ENCODE measurements around the gene EXOC3L1. TPM values are rescaled to one million over a fixed set of nuclear protein-coding genes. Genes with fewer than 3 reads are reported as not detected.

Gene EXOC3L1
- polyA plus RNA-seq, 2 of the 4 experiments (the other 2 are of a cell fraction), result 0.06 TPM; not detected in 1

GRCh38 chr16:67226295-67226803, 36.4 kb upstream of the EXOC3L1 start:
- peak overlapping the region; percentile 83 for H3K4me3 ChIP-seq
- ChIA-PET CTCF (interaction anchor here (1.1 to 14.1 kb wide), 11 partner anchors 10 to 42 kb away, joined by 3 to 138 read pairs (median 5); partner anchors contain the start of genes FHOD1 and SLC9A5), POLR2A (interaction anchor here (0.7 to 3.1 kb wide), 15 partner anchors 10 to 51 kb away, joined by 3 to 30 read pairs (median 5); partner anchors contain the start of genes E2F4, FHOD1 and SLC9A5)
- ATAC-seq (peak; percentile 45 to 62; a peak in 5 of 6 replicates), FAIRE-seq (no peak), DNase-seq (ENCODE audit: low read depth in 1 of 2, low spot score in 1 of 2) (no peak)
- 36% methylated on average over 12 of the region's 12 CpGs for WGBS (ENCODE audit: missing lambda C conversion rate)
- no peaks in the 10 kb centered on the region for H3K9me3 ChIP-seq
- TF ChIP-seq POLR2A (IDR thresholded peaks at IDR 0.05; ENCODE audit: low read length) (peak; percentile 55), SREBF2 (IDR thresholded peaks at IDR 0.05) (no peak)
- H3K4me2 ChIP-seq, result peak overlapping the region; percentile 94
- H3K27ac ChIP-seq, result peak overlapping the region; percentile 89 to 95
- peaks cover 13% of the 10 kb centered on the region for H3K4me1 ChIP-seq

- ChIA-PET CTCF (interaction anchor here (1.0 to 3.4 kb wide), 4 partner anchors 22 to 290 kb away, joined by 3 to 13 read pairs (median 4); no protein-coding TSS in a partner anchor), POLR2A (no interaction called here)
- Histone ChIP-seq H3K27ac (no peak overlapping the region), H3K4me3 (no peak overlapping the region), H3K4me1 (peaks cover 13% of the 10 kb centered on the region), H3K9me3 (no peaks in the 10 kb centered on the region), H3K4me2 (no peak overlapping the region)
- DNase-seq (ENCODE audit: low read depth in 1 of 2, low spot score in 1 of 2) (no peak), ATAC-seq (no peak), FAIRE-seq (no peak)
- 60% methylated on average over 3 of the region's 3 CpGs for WGBS (ENCODE audit: missing lambda C conversion rate)
- TF ChIP-seq REST (IDR thresholded peaks at IDR 0.05) (no peak), PHF8 (IDR thresholded peaks at IDR 0.05; ENCODE audit: borderline replicate concordance, low read depth) (no peak), ATOH8 (CRISPR knock-in tag; IDR thresholded peaks at IDR 0.05; ENCODE audit: low read depth) (no peak), SMC3 (IDR thresholded peaks at IDR 0.05) (no peak), JUNB (IDR thresholded peaks at IDR 0.05) (no peak), ZFP36 (IDR thresholded peaks at IDR 0.05; ENCODE audit: borderline replicate concordance, partially characterized antibody) (no peak), ZSCAN20 (CRISPR knock-in tag; IDR thresholded peaks at IDR 0.05) (no peak), E2F6 (IDR thresholded peaks at IDR 0.05; ENCODE audit: borderline replicate concordance, low read depth) (no peak), EHF (CRISPR knock-in tag; IDR thresholded peaks at IDR 0.05) (no peak), TP53 (CRISPR knock-in tag; IDR thresholded peaks at IDR 0.05) (no peak), FOXS1 (CRISPR knock-in tag; IDR thresholded peaks at IDR 0.05) (no peak), TFCP2L1 (CRISPR knock-in tag; IDR thresholded peaks at IDR 0.05) (no peak), SREBF2 (IDR thresholded peaks at IDR 0.05) (no peak), RARB (CRISPR knock-in tag; IDR thresholded peaks at IDR 0.05) (no peak), HDAC2 (IDR thresholded peaks at IDR 0.05) (no peak), CEBPB (IDR thresholded peaks at IDR 0.05) (no peak)
These were observed 34.1 kb upstream of the EXOC3L1 start for GRCh38 chr16:67223992-67224391.

Measured in A549 (cell line).